Tibial artery (tissue), 4 donors: Measurements from ENCODE around the gene DPYSL5.

ENCODE experiments used
- DNase-seq, 2 donors: peaks; one replicate each; pipeline ENCODE4 v3.0.0-alpha.2; 2019
- H3K27ac ChIP-seq, 2 donors: fragments of 200-600 bp; sonication (generic) in 1 of 2; 1 replicate in 1 of 2; 2 replicates in 1 of 2; pipeline ENCODE4 v1.5.1; 2018 to 2019; ENCODE audit warnings: mild to moderate bottlenecking in 1 of 2
- H3K27me3 ChIP-seq, 2 donors: fragments of 200-600 bp; sonication (generic) in 1 of 2; one replicate each; pipeline versions ENCODE4 v1.5.1 to v1.6.0; 2016 to 2019
- H3K36me3 ChIP-seq, 3 donors: fragments of 200-600 bp; sonication (generic) in 2 of 3; one replicate each; pipeline ENCODE4 v1.5.1; 2016 to 2019; ENCODE audit warnings: mild to moderate bottlenecking in 2 of 3
- H3K4me1 ChIP-seq, 4 donors: fragments of 200-600 bp; sonication (generic) in 2 of 4; 1 replicate in 3 of 4; 2 replicates in 1 of 4; pipeline ENCODE4 v1.5.1; 2016 to 2019
- H3K4me3 ChIP-seq, 2 donors: fragments of 200-600 bp; sonication (generic) in 1 of 2; 1 replicate in 1 of 2; 2 replicates in 1 of 2; pipeline ENCODE4 v1.5.1; 2018 to 2019; ENCODE audit warnings: mild to moderate bottlenecking in 2 of 2
- H3K9me3 ChIP-seq, 3 donors: fragments of 200-600 bp; sonication (generic) in 1 of 3; one replicate each; pipeline ENCODE4 v1.5.1; 2016 to 2019
- intact Hi-C: fragments of 100-400 bp; cut with DNase I; formaldehyde crosslinking; loops from one replicate; pipeline ENCODE4 v1.15.0; 2023; ENCODE audit warnings: low total_unique reads
- TF ChIP-seq, protein P1 (sequence below), 2 experiments: fragments of 200-600 bp in 1 of 2; fragments of 450-650 bp in 1 of 2; IDR thresholded peaks; one replicate each; pipeline ENCODE4 v1.5.1; 2017 to 2019; ENCODE audit warnings: antibody characterized with exemption in 2 of 2, mild to moderate bottlenecking in 1 of 2, moderate library complexity in 1 of 2

DPYSL5 gene

DNA sequence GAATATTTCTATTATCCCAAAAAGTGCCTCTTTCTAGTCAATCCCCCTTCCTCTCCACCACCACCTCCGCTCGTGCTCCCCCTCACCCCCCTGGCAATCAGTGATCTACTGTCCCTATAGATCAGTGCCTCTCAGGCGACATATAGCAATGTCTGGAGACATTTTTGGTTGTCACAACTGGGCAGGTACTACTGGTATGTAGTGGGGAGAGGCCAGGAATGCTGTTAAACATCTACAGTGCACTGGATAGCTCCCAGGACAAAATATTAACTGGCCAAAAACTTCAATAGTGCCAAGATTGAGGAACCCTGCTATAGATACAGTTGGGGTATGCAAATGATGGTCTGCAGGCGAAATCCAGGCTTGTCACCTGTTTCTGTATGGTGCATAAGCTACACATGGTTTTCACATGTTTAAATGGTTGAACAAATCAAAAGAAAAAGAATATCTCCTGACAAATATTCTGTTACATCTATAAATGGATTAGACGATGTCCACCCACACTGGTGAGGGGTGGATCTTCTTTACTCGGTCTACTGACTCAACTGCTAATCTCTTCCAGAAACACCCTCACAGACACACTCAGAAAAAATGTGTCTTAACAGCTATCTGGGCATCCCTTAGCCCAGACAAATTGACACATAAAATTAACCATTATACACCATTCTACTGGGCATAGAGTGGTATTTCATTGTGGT is 25.5 kb downstream of the DPYSL5 start:
- no peak overlapping the region for H3K4me3 ChIP-seq
- TF ChIP-seq, protein P1, sequence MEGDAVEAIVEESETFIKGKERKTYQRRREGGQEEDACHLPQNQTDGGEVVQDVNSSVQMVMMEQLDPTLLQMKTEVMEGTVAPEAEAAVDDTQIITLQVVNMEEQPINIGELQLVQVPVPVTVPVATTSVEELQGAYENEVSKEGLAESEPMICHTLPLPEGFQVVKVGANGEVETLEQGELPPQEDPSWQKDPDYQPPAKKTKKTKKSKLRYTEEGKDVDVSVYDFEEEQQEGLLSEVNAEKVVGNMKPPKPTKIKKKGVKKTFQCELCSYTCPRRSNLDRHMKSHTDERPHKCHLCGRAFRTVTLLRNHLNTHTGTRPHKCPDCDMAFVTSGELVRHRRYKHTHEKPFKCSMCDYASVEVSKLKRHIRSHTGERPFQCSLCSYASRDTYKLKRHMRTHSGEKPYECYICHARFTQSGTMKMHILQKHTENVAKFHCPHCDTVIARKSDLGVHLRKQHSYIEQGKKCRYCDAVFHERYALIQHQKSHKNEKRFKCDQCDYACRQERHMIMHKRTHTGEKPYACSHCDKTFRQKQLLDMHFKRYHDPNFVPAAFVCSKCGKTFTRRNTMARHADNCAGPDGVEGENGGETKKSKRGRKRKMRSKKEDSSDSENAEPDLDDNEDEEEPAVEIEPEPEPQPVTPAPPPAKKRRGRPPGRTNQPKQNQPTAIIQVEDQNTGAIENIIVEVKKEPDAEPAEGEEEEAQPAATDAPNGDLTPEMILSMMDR (IDR thresholded peaks at IDR 0.05) = no peak
- DNase-seq = no peak
- H3K9me3 ChIP-seq = no peaks in the 10 kb centered on the region
- no peak overlapping the region for H3K27ac ChIP-seq
- H3K36me3 ChIP-seq = no peaks in the 10 kb centered on the region
- intact Hi-C loops = no loop called here
- no peaks in the 10 kb centered on the region for H3K4me1 ChIP-seq
- peaks cover 0 to 22% of the 10 kb centered on the region in 2 donors for H3K27me3 ChIP-seq

GRCh38 chr2:26874514-26874913 is 26.6 kb downstream of the DPYSL5 start:
- Histone ChIP-seq H3K27ac (no peak overlapping the region), H3K4me1 (no peaks in the 10 kb centered on the region), H3K36me3 (no peaks in the 10 kb centered on the region), H3K9me3 (no peaks in the 10 kb centered on the region), H3K27me3 (peaks cover 0 to 22% of the 10 kb centered on the region in 2 donors), H3K4me3 (no peak overlapping the region)
- no peak for DNase-seq
- intact Hi-C loops = no loop called here
- TF ChIP-seq, protein P1 (IDR thresholded peaks at IDR 0.05) = no peak

DNA sequence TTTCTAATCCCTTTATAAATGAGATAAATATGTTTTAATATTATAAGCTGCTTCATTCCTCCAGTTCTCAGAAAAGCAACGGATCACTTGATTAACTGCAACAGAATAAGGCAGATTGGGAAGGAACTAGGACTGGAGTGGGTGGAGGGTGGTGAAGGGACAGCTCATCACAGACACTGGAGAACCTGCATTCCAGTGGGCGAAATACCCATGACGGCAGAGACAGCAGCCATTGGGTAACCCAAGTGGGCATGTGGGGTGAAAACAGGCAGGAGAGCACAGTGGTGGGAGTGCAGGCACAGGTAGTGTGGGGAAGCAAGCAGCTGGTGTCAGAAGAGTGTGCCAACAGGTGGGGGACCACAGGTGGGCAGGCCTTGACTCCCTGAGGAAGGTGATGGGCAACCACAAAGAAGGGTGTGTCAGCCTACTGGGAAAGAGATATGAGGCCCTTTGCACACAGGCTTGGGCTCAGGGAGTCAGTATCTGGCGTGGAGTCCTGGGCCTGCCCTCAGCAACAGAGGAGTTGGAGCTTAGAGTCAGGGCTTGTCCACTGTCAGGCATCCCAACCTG is 27.2 kb downstream of the DPYSL5 start:
- H3K4me3 ChIP-seq = no peak overlapping the region
- TF ChIP-seq, protein P1 (IDR thresholded peaks at IDR 0.05) = no peak
- H3K27me3 ChIP-seq = peaks cover 0 to 24% of the 10 kb centered on the region in 2 donors
- H3K36me3 ChIP-seq = no peaks in the 10 kb centered on the region
- H3K27ac ChIP-seq = no peak overlapping the region
- no peaks in the 10 kb centered on the region for H3K4me1 ChIP-seq
- H3K9me3 ChIP-seq = no peaks in the 10 kb centered on the region
- DNase-seq = no peak
- intact Hi-C loops = no loop called here

DNA sequence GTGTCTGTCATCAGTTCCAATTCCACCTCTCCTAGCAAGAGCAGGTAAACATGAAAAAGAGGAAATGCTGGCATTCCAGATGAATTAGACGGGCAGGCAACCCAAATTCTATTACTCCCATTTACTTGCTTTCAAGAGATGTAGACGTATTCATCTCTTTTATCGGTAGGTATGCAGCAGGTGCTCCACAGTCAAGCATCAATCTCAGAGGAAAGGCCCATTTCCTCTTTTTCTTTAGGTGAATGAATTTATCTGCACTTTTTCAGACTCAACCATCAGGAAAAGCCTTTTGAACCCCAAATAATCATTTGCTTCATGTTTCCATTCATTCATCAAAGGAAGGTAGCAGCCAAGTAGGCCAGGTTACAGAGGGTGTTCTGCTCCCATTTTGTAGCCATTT is 27.9 kb downstream of the DPYSL5 start:
- Histone ChIP-seq H3K9me3 (no peaks in the 10 kb centered on the region), H3K27ac (no peak overlapping the region), H3K27me3 (peaks cover 0 to 28% of the 10 kb centered on the region in 2 donors), H3K36me3 (no peaks in the 10 kb centered on the region), H3K4me1 (no peaks in the 10 kb centered on the region), H3K4me3 (no peak overlapping the region)
- DNase-seq = no peak
- TF ChIP-seq, protein P1 (IDR thresholded peaks at IDR 0.05) = no peak
- intact Hi-C loops = no loop called here

- TF ChIP-seq, protein P1 (IDR thresholded peaks at IDR 0.05) = no peak
- Histone ChIP-seq H3K27me3 (peaks cover 0 to 29% of the 10 kb centered on the region in 2 donors), H3K36me3 (no peaks in the 10 kb centered on the region), H3K4me1 (no peaks in the 10 kb centered on the region), H3K27ac (no peak overlapping the region), H3K9me3 (no peaks in the 10 kb centered on the region), H3K4me3 (no peak overlapping the region)
- DNase-seq = no peak
- intact Hi-C loops = no loop called here
Measured at GRCh38 chr2:26876260-26876659, 28.3 kb downstream of the DPYSL5 start.
